Glomerular visceral epithelial cell (primary cell): ENCODE measurements around the gene BTBD9.
"Not testable (repeated sequence)": the region's sequence is repeated elsewhere in the genome, so short reads cannot be mapped to it uniquely, and the experiment has no call there.

Experiments
- DNase-seq: peaks from one replicate; pipeline ENCODE4 v3.0.0-alpha.2; 2016; ENCODE audit errors: extremely low spot score

Gene BTBD9

GRCh38 chr6:38649744-38650143 lies 10.0 kb upstream of the BTBD9 start:
- no peak for DNase-seq

GRCh38 chr6:38648629-38649028 lies 8.9 kb upstream of the BTBD9 start:
- DNase-seq: no peak

DNA sequence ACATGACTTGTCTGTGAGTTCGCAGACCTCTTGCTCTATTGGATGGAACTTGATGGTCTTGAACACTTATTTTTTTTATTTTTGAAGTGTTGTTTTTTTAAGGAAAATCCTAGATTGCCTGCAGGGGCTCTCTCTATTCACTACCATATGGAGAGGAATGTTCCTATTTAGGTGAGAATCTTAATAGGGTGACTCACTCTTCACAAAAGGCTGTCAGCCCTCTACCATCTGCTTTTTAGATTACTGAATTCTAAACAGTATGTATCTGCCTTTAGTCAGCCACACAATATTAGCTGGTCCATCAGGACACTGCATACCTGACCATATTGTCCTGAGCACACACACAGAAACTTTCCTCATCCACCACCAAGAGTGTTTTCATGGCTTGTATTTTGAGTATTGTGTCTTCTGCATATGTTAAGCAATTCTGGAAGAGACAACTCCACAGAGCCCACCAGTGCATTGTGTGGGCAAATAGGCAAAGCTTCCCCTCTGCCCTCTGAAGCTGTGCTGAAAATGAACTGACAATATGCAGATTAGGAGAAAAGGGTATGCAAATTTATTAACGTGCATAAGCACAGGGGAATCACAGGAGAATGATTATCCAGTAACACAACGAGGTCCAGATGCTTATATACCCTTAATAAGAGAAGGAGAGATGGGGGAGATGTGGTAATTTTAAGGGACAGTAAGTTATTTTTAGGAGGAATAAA lies 6.6 kb upstream of the BTBD9 start:
- no peak for DNase-seq

GRCh38 chr6:38644951-38645350 lies 5.2 kb upstream of the BTBD9 start:
- DNase-seq: no peak

GRCh38 chr6:38640216-38640909 lies 634 bp upstream of the BTBD9 start:
- no peak for DNase-seq

DNA sequence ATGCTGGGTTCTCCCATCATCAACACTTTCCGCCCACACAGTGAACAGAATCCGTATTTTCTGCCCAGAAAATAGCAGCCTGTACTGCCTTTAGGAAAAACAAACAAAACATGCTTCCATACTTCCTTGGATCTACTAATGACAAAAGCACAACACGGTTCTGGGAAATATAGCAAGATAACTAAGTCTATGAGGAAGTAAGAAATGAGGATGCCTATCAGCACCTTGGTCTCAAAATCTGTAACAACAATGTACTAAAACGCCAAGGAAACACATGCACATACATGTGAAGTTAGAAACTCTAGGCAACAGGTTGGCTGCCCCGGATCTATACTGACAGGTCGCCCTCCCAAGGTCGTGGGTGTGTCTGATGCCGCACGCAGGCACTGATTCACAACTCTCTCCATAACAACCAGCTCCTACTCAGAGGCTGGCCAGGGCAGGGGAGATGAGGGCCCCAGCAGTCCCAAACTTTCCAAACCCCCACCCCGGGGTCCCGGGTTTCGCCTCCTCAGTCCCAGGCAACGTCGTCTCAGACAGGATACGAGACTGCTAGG lies 710 bp downstream of the BTBD9 start:
- peak; percentile 46 for DNase-seq

DNA sequence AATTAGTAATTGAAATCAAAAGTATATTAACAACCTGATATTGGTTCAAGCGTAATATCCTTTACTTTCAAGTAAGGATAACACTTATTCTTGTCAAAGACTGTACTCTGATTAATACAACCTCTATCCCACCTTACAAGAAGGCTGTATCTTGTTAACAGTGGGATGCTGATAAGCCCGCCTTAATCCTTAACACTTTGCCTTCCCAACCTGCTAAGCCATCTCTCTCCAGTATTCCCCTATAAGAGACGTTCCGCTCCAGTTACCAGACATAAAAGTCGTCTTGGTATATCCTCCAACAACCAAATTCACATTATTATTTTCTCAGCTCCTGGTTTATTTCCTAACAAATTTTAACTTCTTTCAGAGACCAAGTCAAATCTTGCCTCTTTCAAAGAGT lies 2.0 kb downstream of the BTBD9 start:
- no peak for DNase-seq

DNA sequence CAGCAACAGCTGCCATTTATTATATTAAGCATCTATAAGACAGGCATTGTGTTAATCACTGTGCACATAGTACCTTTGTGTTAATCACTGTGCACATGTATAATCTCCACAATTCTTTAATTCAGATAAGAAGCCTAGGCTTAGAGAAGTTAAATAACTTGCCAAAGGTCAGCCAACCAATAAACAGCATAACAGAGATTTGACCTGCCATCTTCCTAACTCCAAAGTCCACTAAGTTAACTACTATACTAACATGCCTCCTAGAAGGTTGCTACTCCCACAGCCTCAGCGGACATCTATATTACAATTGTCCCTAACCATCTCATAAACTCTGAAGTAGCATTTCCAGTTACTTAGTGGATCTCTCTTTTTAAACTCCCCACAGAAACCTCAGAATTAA lies 3.7 kb downstream of the BTBD9 start:
- no peak for DNase-seq

DNA sequence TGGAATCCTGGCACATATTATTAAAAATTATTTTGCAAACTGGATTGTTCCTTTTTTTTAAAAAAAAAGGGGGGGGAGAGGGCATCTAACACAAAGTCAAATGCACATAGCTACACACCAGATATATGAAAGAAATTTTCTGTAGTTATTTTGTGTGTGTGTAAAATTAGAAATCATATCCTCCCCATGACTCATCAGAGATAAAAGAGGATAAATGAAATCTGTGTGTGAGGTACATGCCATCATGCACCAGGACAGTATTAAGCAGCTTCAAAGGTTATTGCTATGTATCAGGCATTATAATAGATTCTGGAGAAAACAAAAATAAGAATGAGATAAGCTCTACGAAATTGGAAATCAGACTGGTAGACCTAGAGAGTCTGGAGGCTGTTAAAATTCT lies 5.2 kb downstream of the BTBD9 start:
- DNase-seq: no peak

DNA sequence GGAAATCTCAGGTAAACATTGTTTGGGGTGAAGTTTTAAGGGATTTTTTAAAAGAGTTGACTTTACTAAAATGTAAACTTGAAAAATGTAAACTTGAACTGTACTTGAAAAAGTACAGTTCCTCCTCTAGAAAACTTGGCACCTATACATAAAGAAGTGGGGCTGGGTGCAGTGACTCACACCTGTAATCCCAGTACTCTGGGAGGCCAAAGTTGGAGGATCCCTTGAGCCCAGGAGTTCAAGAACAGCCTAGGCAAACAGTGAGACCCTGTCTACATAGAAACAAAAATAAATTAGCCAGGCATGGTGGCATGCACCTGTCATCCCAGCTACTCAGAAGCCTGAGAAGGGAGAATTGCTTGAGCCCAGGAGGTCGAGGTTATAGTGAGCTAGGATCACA lies 7.2 kb downstream of the BTBD9 start:
- DNase-seq: no peak

DNA sequence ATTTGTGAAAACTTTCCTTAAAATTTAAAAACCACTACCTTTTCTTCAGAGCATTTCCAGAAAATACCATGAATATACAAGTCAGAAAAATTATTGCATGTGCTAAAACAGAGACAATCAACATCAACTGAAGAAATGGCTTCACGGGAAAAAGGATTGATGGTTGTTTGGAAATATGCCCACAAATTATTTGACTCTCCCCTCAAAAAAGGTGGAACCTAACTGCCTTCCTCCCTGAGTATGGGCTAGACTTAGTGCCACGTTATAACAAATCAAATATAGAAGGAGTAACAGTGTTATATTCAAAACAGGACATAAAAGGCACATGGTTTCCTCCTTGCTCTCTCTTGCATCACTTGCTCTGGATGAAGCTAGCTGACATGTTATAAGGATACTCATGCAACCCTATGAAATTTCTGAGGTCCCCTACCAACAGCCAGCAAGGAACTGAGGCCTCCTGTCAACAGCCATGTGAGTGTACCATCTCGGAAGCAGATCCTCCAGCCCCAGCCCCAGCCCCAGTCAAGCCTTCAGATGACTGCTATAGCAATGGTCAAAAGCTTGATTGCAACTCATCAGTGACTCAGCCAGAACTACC lies 8.4 kb downstream of the BTBD9 start:
- DNase-seq: no peak

GRCh38 chr6:38625217-38625616 lies 14.5 kb downstream of the BTBD9 start:
- DNase-seq: no peak

DNA sequence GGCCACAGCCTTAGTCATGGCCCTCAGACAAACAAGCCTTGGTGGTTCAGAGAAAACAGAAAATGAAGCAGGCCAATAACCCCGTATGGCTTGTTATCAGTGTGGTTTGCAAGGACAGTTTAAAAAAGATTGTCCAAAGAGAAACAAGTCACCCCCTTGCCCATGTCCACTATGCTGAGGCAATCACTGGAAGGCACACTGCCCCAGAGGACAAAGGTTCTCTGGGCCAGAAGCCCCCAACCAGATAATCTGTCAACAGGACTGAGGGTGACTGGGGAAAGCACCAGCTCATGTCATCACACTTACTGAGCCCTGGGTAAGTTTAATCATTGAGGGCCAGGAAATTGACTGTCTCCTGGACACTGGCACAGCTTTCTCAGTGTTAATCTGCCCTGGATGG lies 20.4 kb downstream of the BTBD9 start:
- not testable (repeated sequence) for DNase-seq

- not testable (repeated sequence) for DNase-seq
Measured at GRCh38 chr6:38618301-38618700, 21.4 kb downstream of the BTBD9 start.

GRCh38 chr6:38617856-38618255 lies 21.9 kb downstream of the BTBD9 start:
- DNase-seq: peak; percentile 9

DNA sequence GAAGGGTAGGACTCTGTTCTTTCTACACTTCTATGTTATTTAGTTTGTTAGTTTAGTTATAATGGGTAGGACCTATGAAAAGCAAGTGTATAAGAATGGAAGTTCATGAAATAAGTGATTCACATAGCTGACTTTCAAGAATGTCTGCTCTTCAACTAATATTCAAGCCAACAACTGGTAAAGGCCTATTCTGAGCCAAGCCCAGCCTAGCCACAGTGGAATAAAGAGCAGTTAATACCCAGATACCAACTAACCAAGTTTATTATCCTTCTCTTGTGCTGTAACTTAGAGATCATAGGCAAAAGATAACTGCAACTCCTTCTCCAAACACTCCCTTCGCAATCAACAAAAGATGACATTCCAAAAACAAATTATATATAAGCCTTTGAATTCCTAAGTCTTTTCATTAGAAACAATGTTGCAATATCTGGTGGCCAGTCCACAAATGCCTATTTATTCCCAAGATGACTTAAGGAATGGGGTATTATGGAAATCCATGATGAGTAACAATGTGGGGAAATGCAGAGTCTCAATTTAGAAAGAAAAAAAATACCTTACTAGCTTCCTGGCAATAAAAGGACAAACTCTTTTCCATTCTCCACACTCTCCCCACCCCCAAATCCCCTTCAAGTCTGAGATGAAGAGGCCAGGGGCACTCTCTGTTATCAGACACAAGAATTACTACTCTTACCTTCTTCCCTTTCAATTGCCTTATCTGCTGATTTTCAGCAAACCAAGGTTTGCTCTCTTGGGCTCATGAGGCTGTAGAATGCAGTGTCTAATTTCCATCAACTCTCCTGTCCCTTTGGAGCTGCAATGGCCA lies 27.4 kb downstream of the BTBD9 start:
- no peak for DNase-seq

- DNase-seq: no peak
Measured at GRCh38 chr6:38610050-38610625, 29.6 kb downstream of the BTBD9 start.

DNA sequence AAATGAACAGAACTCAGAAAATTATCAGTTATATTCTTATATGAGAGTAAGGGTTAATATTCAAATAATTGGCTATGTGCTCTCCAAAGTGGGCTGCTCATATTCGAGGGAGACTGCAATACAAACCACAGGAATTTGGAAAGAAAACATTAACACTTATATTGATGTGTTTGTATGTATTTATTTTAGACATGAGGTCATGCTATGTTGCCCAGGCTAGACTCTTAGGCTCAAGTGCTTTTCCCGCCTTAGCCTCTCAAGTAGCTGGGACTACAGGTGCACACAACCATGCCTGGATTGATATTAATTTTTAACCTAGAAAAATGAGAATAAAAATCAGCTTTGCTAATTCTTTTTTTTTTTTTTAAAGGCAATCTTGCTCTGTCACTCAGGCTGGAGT lies 35.0 kb downstream of the BTBD9 start:
- DNase-seq: peak; percentile 68

DNA sequence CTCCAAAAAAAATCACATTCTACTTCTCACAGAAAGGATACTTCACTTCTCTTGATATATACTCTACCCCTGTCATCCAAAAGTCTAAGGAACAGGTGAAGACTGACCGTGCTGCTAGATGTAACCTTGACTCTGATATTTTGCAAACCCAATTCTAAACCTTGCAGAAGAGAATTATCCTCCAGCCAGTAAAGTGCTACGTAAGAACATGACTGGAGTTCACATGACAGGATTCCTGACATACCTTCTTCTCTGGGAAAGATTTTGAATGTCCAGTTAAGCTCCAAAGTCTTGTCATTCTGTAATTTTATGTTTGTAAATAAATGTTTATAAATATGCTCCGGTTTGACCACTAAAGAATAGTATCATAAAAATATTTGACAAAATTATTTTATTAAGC lies 35.8 kb downstream of the BTBD9 start:
- DNase-seq: peak; percentile 11

DNA sequence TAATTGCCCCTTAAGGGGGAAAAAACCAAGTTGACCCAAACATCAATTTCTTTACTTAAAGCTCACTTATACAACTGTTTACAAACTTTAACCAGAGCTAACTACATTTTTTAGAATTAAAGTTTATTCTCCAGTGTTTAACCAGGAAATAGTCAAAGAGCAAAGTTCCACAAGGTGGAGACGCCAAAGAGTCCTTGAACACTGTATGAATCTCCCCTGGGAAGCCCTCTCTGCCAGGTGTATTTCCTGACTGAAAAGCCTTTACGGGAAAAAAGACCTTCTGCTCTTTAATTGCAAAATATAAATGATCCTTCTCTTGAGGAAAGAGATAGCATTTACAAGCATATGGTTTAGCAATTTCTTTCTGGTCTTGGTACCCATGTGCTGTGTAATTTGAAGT lies 36.2 kb downstream of the BTBD9 start:
- no peak for DNase-seq

DNA sequence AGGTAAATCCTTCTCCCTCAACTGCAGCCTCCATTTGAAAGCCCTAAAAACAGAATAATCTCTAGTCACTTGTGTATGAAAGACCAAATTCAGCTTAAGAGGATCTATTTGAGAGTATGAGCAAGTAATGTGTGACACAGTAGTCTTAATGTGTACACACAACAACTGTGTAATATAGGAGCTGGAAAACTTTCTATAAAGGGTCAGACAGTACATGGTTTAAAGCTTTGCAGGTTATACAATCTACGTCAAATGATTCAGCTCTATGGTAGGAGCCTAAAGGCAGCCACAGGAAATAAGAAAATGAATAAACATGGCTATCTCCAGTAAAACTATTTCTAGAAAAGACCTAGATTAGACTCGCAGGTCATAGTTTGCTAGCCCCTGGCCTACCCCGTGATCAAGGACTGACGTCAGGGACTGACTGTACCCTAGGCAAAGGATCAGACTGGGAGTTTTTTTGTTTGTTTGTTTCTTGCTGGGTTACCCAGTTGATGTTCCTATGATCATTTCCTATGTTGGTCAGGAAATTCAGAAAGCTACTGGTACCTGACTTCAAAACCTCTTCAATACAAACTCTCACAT lies 39.7 kb downstream of the BTBD9 start:
- no peak for DNase-seq
